ENCODE data around the gene SGK2. TPM values are rescaled to one million over a fixed set of nuclear protein-coding genes. Genes with fewer than 3 reads are reported as not detected.

The SGK2 gene
- total and polyA plus RNA-seq, 9 of the 15 experiments (the other 6 are each of a cell fraction or from before 2014, with no cell fraction given): 0.07 to 0.31 (median 0.15) TPM; not detected in 2

- peak; percentile 70 for TF ChIP-seq DMBX1 (CRISPR knock-in tag; IDR thresholded peaks at IDR 0.05; ENCODE audit: borderline replicate concordance)
- TF ChIP-seq TCF3 (CRISPR knock-in tag; IDR thresholded peaks at IDR 0.05): peak; percentile 97
- TF ChIP-seq, protein P1, sequence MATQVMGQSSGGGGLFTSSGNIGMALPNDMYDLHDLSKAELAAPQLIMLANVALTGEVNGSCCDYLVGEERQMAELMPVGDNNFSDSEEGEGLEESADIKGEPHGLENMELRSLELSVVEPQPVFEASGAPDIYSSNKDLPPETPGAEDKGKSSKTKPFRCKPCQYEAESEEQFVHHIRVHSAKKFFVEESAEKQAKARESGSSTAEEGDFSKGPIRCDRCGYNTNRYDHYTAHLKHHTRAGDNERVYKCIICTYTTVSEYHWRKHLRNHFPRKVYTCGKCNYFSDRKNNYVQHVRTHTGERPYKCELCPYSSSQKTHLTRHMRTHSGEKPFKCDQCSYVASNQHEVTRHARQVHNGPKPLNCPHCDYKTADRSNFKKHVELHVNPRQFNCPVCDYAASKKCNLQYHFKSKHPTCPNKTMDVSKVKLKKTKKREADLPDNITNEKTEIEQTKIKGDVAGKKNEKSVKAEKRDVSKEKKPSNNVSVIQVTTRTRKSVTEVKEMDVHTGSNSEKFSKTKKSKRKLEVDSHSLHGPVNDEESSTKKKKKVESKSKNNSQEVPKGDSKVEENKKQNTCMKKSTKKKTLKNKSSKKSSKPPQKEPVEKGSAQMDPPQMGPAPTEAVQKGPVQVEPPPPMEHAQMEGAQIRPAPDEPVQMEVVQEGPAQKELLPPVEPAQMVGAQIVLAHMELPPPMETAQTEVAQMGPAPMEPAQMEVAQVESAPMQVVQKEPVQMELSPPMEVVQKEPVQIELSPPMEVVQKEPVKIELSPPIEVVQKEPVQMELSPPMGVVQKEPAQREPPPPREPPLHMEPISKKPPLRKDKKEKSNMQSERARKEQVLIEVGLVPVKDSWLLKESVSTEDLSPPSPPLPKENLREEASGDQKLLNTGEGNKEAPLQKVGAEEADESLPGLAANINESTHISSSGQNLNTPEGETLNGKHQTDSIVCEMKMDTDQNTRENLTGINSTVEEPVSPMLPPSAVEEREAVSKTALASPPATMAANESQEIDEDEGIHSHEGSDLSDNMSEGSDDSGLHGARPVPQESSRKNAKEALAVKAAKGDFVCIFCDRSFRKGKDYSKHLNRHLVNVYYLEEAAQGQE (IDR thresholded peaks at IDR 0.05; ENCODE audit: borderline replicate concordance): peak; percentile 85
- TF ChIP-seq, protein P1 (CRISPR knock-in tag; IDR thresholded peaks at IDR 0.05; ENCODE audit: low read depth): no peak
- no peak for TF ChIP-seq HNRNPH1 (optimal IDR thresholded peaks at IDR 0.05; ENCODE audit: low read depth, low read length)
- TF ChIP-seq, protein P2, sequence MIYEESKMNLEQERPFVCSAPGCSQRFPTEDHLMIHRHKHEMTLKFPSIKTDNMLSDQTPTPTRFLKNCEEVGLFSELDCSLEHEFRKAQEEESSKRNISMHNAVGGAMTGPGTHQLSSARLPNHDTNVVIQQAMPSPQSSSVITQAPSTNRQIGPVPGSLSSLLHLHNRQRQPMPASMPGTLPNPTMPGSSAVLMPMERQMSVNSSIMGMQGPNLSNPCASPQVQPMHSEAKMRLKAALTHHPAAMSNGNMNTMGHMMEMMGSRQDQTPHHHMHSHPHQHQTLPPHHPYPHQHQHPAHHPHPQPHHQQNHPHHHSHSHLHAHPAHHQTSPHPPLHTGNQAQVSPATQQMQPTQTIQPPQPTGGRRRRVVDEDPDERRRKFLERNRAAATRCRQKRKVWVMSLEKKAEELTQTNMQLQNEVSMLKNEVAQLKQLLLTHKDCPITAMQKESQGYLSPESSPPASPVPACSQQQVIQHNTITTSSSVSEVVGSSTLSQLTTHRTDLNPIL (CRISPR knock-in tag; IDR thresholded peaks at IDR 0.05): no peak
- TF ChIP-seq FOXP1 (CRISPR knock-in tag; IDR thresholded peaks at IDR 0.05): no peak
- TF ChIP-seq TRIM24 (IDR thresholded peaks at IDR 0.05): peak in 1 of 2 experiments; percentile 82; a peak in 2 of 4 replicates
- no peak for TF ChIP-seq PTBP1 (IDR thresholded peaks at IDR 0.05; ENCODE audit: low read depth, low read length)
- TF ChIP-seq TAF9B (IDR thresholded peaks at IDR 0.05; ENCODE audit: partially characterized antibody): no peak
- TF ChIP-seq SMARCA4 (IDR thresholded peaks at IDR 0.05): peak; percentile 92
- TF ChIP-seq CREB3 (tag; conservative IDR thresholded peaks at IDR 0.05; ENCODE audit: low read depth): 0 out of 2 replicates have a peak, but pooled peaks have one; percentile 21
- no peak for TF ChIP-seq DIDO1 (tag; IDR thresholded peaks at IDR 0.05; ENCODE audit: low read depth)
- TF ChIP-seq CBFA2T2 (conservative IDR thresholded peaks at IDR 0.05): peak; percentile 93
- peak; percentile 84 for TF ChIP-seq POLR2AphosphoS5 (IDR thresholded peaks at IDR 0.05; ENCODE audit: control insufficient read depth, insufficient read depth, low read depth, low read length)
- no peak for TF ChIP-seq ZZZ3 (IDR thresholded peaks at IDR 0.05)
- peak; percentile 94 for TF ChIP-seq EP300 (IDR thresholded peaks at IDR 0.05; ENCODE audit: low read length)
These were observed 20.6 kb upstream of the SGK2 start (continued) for GRCh38 chr20:43537921-43538877.

Measured in K562 (cell line).